Measurements from ENCODE around the gene INSC.

The INSC gene

DNA sequence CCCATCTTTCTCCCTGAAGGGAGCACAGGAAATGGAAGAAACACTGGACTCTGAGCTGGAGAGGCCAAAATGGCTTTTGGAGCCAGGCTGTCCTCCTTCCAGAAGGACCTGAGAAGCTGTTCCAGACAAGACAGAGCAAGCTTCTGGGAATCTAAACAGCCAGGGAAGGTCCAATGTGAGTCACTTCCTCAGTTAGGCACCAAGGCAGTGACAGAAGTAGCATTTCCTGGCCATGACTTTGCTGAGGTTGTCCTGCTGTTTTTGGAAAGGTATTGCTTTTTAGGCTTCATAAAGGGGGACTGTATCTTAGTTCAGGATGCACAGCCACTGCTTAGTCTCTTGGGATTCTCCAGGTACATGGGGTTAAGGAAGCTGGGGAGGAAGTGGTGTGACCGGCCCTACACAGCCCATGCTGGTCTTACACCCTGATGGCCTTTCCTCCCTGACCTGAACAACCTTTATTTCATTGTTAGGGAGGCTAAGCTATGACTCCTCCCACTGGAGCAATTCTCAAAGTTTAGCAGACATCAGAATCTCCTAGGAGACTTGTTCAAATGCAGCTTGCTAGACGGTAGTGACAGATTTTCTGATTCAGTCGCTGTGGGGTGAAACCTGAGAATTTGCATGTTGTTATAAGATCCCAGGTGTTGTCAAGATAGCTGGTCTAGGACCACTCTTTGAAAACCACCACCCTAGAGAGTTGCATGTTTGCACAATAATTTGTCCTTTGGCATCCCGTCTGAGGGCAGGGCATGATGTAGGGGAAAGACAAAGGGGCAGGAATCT is 6.8 kb upstream of the INSC start:
- no peak for DNase-seq

DNA sequence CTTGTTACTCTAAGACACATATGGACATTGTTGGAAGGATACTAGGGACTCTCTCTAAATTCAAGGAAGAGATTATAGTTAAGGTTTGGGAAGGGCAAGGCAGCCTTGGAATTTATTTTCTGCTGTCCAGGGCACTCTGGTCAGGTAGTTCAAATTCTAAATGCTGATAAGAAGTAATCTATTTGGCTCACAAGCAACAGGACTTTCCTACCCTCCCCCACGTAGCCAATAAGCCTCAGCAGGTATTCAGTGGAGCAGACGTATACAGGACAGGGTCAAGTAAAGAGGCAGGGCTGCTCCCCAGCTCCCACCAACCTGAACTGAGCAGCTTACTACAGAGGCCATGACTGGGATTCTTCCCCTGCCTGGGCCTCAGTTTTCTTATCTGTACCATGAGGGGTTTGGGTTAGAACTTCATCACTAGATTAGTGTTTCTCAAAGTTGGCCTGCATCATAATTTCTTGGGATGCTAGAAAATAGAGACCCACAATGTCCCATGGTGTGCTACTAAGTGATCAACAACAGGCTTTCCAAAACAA is 6.1 kb upstream of the INSC start:
- no peak for DNase-seq

GRCh38 chr11:15109602-15110001 is 5.1 kb upstream of the INSC start:
- no peak for DNase-seq

- no peak for DNase-seq
Observed at GRCh38 chr11:15111215-15111614, 3.5 kb upstream of the INSC start.

DNA sequence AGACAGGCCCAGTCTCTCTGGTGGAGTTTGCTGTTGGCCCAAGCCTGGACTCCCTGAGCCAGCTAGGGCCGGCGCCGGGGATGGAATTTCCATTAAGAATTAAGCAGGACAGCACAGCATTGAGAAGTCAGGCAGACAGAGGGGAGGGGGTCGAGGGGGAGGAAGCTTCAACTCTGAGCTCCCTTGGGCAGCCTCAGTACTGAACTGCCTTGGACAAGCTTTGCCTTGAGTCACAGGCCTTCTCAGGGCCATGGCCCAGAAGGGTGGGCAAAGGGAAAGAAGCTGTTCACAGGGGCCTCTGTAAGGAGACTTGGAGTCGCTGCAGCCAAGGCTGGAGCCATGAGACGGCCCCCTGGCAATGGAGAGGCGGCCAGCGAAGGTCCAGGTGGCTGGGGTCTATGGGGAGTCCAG is 2.6 kb upstream of the INSC start:
- DNase-seq: no peak

- DNase-seq: peak in 1 of 51 donors; percentile 6
Observed at GRCh38 chr11:15113381-15113780, 1.3 kb upstream of the INSC start.

GRCh38 chr11:15115686-15116085 is 963 bp downstream of the INSC start:
- no peak for DNase-seq

GRCh38 chr11:15117751-15118150 is 3.0 kb downstream of the INSC start:
- peak in 15 of 51 donors; percentile 8 to 45 (median 29) for DNase-seq

DNA sequence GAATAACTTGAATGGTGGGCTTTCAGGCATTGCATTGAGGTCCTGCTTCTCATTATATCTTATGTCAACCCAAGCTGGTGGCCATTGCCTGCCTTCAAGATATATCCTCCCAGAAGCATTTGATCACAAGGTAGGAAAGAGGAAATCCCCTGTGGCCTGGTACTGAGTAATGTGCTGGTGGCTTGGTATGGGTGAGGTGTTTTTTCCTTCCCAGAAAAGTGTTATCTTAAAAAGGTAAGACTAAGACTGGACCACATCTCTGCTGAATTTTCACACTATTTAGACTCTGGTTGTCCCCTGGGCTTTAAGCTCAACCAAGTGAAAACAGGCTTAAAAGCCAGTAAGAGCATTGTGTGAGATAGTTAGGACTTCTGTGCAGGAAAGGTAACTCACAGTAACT is 3.7 kb downstream of the INSC start:
- no peak for DNase-seq

- DNase-seq: no peak
Observed at GRCh38 chr11:15119352-15119751, 4.6 kb downstream of the INSC start.

- DNase-seq: no peak
Observed at GRCh38 chr11:15119826-15120225, 5.1 kb downstream of the INSC start.

DNA sequence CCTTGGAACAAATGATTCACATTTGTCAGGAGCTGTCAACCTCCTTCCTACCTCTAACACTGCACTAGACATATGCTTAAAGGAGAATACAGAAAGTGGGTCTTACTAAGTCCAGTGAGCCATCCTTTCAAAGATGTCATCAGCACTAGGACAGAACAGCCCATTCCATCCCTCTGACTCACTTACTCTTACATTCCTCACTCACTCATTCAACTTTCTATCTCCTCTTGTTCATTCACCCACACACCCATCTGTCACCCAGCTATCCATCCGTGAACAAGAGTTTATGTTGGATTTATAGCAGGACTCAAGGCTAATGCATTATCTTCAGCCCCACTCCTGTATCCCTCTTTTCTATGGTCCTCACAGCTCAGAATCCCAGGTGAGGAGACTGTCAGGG is 9.1 kb downstream of the INSC start:
- peak in 1 of 51 donors; percentile 29 for DNase-seq

GRCh38 chr11:15124528-15124927 is 9.8 kb downstream of the INSC start:
- DNase-seq: no peak

- no peak for DNase-seq
Observed at GRCh38 chr11:15127341-15127740, 12.6 kb downstream of the INSC start.

DNA sequence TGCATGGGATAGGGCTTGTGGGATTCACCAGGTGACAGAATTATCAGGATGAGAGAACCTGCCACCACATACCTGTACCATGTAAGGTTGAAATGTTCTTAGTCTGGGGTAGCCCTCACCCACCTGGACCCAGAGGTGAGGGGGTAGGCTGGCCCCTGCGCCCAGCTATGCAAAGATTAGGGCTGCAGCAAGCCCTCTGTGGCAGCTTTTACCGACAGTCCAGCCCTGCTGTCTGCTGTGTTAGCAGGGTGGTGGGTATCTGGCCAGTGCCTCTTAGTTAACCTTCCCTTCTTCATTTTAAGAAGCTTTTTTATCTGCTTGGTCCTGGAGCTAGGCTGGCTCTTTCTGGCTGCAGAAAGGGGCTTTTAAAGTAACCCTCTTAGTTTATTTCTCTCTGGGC is 13.9 kb downstream of the INSC start:
- no peak for DNase-seq

- no peak for DNase-seq
Observed at GRCh38 chr11:15136166-15136565, 21.4 kb downstream of the INSC start.

- no peak for DNase-seq
Observed at GRCh38 chr11:15139096-15139770, 24.5 kb downstream of the INSC start.

- DNase-seq: no peak
Observed at GRCh38 chr11:15139958-15140659, 25.4 kb downstream of the INSC start.

- no peak for DNase-seq
Observed at GRCh38 chr11:15141381-15141780, 26.7 kb downstream of the INSC start.

DNA sequence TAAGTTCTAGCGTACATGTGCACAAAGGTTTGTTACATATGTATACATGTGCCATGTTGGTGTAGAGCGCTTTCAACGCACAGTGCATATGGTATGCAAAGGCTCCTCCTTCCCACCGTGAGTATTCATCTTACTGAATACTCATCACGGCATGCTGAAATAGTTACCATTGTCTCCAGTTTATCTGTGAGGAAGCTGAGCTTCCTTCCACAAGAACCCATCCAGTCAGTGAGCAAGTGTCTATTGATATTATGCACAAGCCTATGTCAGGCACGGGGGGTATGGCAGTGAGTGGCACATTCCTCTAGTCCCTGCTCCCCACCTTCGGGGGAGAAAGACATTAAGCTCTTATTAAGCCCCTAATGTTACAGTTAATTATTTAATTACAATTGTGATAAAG is 28.1 kb downstream of the INSC start:
- DNase-seq: no peak

GRCh38 chr11:15143855-15144254 is 29.1 kb downstream of the INSC start:
- no peak for DNase-seq

GRCh38 chr11:15144347-15144746 is 29.6 kb downstream of the INSC start:
- no peak for DNase-seq

Measured in hypothalamus (tissue), 51 donors.